Gastroesophageal sphincter (tissue), 3 donors: ENCODE measurements around the gene CDK8.

Experiments
- CTCF ChIP-seq, 4 experiments: fragments of 200-600 bp in 2 of 4; fragments of 450-650 bp in 2 of 4; sonication (generic) in 1 of 4; IDR thresholded peaks; one replicate each; pipeline ENCODE4 v1.5.1; 2017 to 2019; ENCODE audit warnings: antibody characterized with exemption in 4 of 4, mild to moderate bottlenecking in 2 of 4, moderate library complexity in 2 of 4
- POLR2A ChIP-seq, 2 donors: fragments of 450-650 bp; IDR thresholded peaks; one replicate each; pipeline ENCODE4 v1.6.1; 2017; ENCODE audit warnings: antibody characterized with exemption in 2 of 2, mild to moderate bottlenecking in 2 of 2, moderate library complexity in 1 of 2

DNA sequence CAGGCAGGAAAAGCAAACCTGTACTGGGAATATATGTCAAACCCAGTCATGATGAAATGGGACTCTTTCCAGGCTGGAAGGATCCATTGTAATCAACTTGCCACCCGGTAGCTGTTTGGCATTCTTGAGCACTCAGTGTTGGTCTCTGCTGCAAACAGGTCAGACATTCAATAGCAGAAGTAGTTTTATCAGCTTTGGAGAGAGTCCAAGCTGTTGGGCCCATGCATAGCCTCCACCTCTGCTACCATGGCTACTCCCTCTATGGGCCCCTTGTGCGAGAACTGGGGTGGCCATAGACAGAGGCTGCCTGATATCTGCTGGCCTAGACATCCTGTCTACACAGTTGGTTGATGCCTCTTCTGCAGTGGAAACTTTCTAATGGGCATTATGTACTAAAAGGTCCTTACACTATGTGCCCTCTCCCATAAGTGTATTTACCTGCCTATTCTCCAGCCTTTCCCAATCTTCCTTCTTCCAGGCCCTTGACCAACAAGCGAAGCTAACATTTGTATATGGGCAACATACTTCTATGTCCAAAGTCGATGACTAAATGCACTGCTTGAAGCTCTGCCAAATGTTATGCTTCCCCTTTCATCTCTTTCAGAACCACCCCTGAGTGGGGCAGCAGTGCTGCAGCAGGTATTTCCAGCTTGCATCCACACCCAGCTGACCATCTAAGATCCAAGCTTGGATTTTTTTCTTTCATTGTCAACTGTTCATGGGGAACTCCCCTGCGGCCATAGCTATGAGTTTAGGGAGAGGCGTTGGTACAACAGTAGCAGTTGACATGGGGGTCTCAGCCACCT is 26.6 kb upstream of the CDK8 start:
- TF ChIP-seq POLR2A (IDR thresholded peaks at IDR 0.05) (no peak), CTCF (IDR thresholded peaks at IDR 0.05) (no peak)
